GM23338 (cell line): ENCODE measurements around the gene CACNA2D3. TPM values are rescaled to one million over a fixed set of nuclear protein-coding genes. Genes with fewer than 3 reads are reported as not detected.

Experiments used
- ATAC-seq: fragments of 200-7000 bp; cut with Tn5 transposase; 3 replicates; pipeline ENCODE4 v1.9.1; 2020
- DNase-seq: peaks from one replicate; pipeline ENCODE4 v3.0.0-alpha.2; 2015; ENCODE audit warnings: low spot score
- H2AFZ ChIP-seq: fragments of 200-600 bp; sonication (generic); 2 replicates; pipeline ENCODE4 v1.8.0; 2016; ENCODE audit warnings: antibody characterized with exemption, mild to moderate bottlenecking, moderate library complexity
- H3F3A ChIP-seq: fragments of 200-600 bp; sonication (generic); replicated peaks from 2 replicates; pipeline ENCODE4 v1.8.0; 2017; ENCODE audit warnings: antibody characterized with exemption, mixed run types, low read depth
- H3K27ac ChIP-seq: fragments of 200-600 bp; sonication (generic); 2 replicates; pipeline ENCODE4 v1.6.1; 2016; ENCODE audit warnings: low read depth
- H3K27me3 ChIP-seq: fragments of 200-600 bp; sonication (generic); 2 replicates; pipeline ENCODE4 v1.8.0; 2016; ENCODE audit warnings: mild to moderate bottlenecking, mixed run types, moderate library complexity; ENCODE audit not compliant: insufficient read depth
- H3K36me3 ChIP-seq: fragments of 200-600 bp; sonication (generic); 2 replicates; pipeline ENCODE4 v1.8.0; 2016; ENCODE audit warnings: mild to moderate bottlenecking; ENCODE audit not compliant: insufficient read depth
- H3K4me1 ChIP-seq: fragments of 200-600 bp; sonication (generic); 2 replicates; pipeline ENCODE4 v1.8.0; 2016; ENCODE audit warnings: mild to moderate bottlenecking, moderate library complexity; ENCODE audit not compliant: insufficient read depth
- H3K4me2 ChIP-seq: fragments of 200-600 bp; sonication (generic); 2 replicates; pipeline ENCODE4 v1.7.1; 2017; ENCODE audit warnings: mixed run types
- H3K4me3 ChIP-seq: fragments of 200-600 bp; sonication (generic); 2 replicates; pipeline ENCODE4 v1.6.1; 2016; ENCODE audit warnings: mixed run types
- H3K79me2 ChIP-seq: fragments of 200-600 bp; sonication (generic); replicated peaks from 2 replicates; pipeline ENCODE4 v1.8.0; 2017; ENCODE audit warnings: mild to moderate bottlenecking; ENCODE audit not compliant: insufficient read depth
- H3K9me2 ChIP-seq: fragments of 200-600 bp; sonication (generic); 2 replicates; pipeline ENCODE4 v1.8.0; 2017; ENCODE audit not compliant: insufficient read depth
- H4K20me1 ChIP-seq: fragments of 200-600 bp; sonication (generic); replicated peaks from 2 replicates; pipeline ENCODE4 v1.8.0; 2017; ENCODE audit warnings: mild to moderate bottlenecking; ENCODE audit not compliant: insufficient read depth
- H3K27ac Mint-ChIP-seq: 2 replicates; pipeline ENCODE4 v1.8.0; 2020; ENCODE audit warnings: inconsistent platforms, mild to moderate bottlenecking, moderate library complexity, mixed read lengths
- H3K27me3 Mint-ChIP-seq: 3 replicates; pipeline ENCODE4 v1.8.0; 2022; ENCODE audit warnings: low read depth, mild to moderate bottlenecking, moderate library complexity, mixed read lengths, inconsistent platforms; ENCODE audit not compliant: insufficient read depth, poor library complexity
- H3K36me3 Mint-ChIP-seq: 3 replicates; pipeline ENCODE4 v1.8.0; 2021; ENCODE audit warnings: low read depth, mild to moderate bottlenecking, inconsistent platforms, moderate library complexity, mixed read lengths
- H3K4me1 Mint-ChIP-seq: 3 replicates; pipeline ENCODE4 v1.8.0; 2020; ENCODE audit warnings: mild to moderate bottlenecking, inconsistent platforms, mixed read lengths
- H3K4me3 Mint-ChIP-seq: 3 replicates; pipeline ENCODE4 v1.8.0; 2021; ENCODE audit warnings: moderate library complexity, mild to moderate bottlenecking, inconsistent platforms, mixed read lengths
- H3K9me3 Mint-ChIP-seq: 3 replicates; pipeline ENCODE4 v1.8.0; 2020; ENCODE audit warnings: moderate library complexity, mild to moderate bottlenecking, inconsistent platforms, mixed read lengths
- EZH2 ChIP-seq: fragments of 200-600 bp; sonication (generic); IDR thresholded peaks from one replicate; pipeline ENCODE4 v1.8.0; 2017; ENCODE audit warnings: antibody characterized with exemption, mild to moderate bottlenecking, low read depth; ENCODE audit not compliant: unreplicated experiment
- EZH2phosphoT487 ChIP-seq: fragments of 200-600 bp; sonication (generic); IDR thresholded peaks from one replicate; pipeline ENCODE4 v1.8.1; 2018; ENCODE audit warnings: antibody characterized with exemption; ENCODE audit not compliant: unreplicated experiment
- NANOG ChIP-seq: IDR thresholded peaks from 2 replicates; pipeline ENCODE4 v1.6.1; 2016; ENCODE audit warnings: antibody characterized with exemption, borderline replicate concordance
- REST ChIP-seq: IDR thresholded peaks from one replicate; pipeline ENCODE4 v1.6.1; 2018; ENCODE audit warnings: antibody characterized with exemption; ENCODE audit not compliant: unreplicated experiment
- ZNF114 ChIP-seq: fragments of 250-450 bp; sonication (Bioruptor Pico); IDR thresholded peaks from 2 replicates; pipeline ENCODE4 v1.5.0; 2020; ENCODE audit warnings: mild to moderate bottlenecking, moderate library complexity
- ZNF331 ChIP-seq: fragments of 250-450 bp; sonication (Bioruptor Pico); IDR thresholded peaks from 2 replicates; pipeline ENCODE4 v1.5.0; 2020; ENCODE audit warnings: low read depth, mild to moderate bottlenecking, moderate library complexity
- ZNF462 ChIP-seq: fragments of 250-450 bp; sonication (Bioruptor Pico); IDR thresholded peaks from 2 replicates; pipeline ENCODE4 v1.5.0; 2020; ENCODE audit warnings: mild to moderate bottlenecking, moderate library complexity
- polyA plus RNA-seq: library from polyadenylated mRNA; unstranded; fragments of >200 nt; fragmentation: Nextera tagmentation; extraction: Ambion mirVana; gene quantifications from 2 replicates; pipeline ENCODE4 v1.2.1, GENCODE V29; 2016
- total RNA-seq: library from RNA; depleted of rRNA; stranded (reverse); fragments of >200 nt; shearing (Covaris generic); gene quantifications from 2 replicates; pipeline ENCODE4 v1.2.3, GENCODE V29; 2014

Gene CACNA2D3
- total and polyA plus RNA-seq, 2 experiments from 2014 or later: 2.2 to 2.3 TPM

- no peak overlapping the region for H3K27ac Mint-ChIP-seq
- Histone ChIP-seq H3F3A (no peaks in the 10 kb centered on the region), H3K79me2 (no peaks in the 10 kb centered on the region), H3K4me1 (0 out of 2 replicates have a peak, but pooled peaks cover 9% of the 10 kb centered on the region), H2AFZ (no peak overlapping the region), H3K36me3 (no peaks in the 10 kb centered on the region), H4K20me1 (no peaks in the 10 kb centered on the region), H3K9me2 (peaks cover 18% of the 10 kb centered on the region), H3K4me3 (no peak overlapping the region), H3K27me3 (no peaks in the 10 kb centered on the region), H3K4me2 (no peak overlapping the region), H3K27ac (no peak overlapping the region)
- DNase-seq (no peak), ATAC-seq (no peak)
- H3K36me3 Mint-ChIP-seq: no peaks in the 10 kb centered on the region
- no peaks in the 10 kb centered on the region for H3K27me3 Mint-ChIP-seq
- TF ChIP-seq EZH2phosphoT487: no peak
- no peak for TF ChIP-seq EZH2
- TF ChIP-seq ZNF114 (CRISPR knock-in tag): no peak
- no peak for TF ChIP-seq REST
- TF ChIP-seq ZNF331: no peak
- no peak for TF ChIP-seq ZNF462 (CRISPR knock-in tag)
- no peak for TF ChIP-seq NANOG
- H3K4me3 Mint-ChIP-seq: no peak overlapping the region
- no peaks in the 10 kb centered on the region for H3K9me3 Mint-ChIP-seq
- peaks cover 11% of the 10 kb centered on the region for H3K4me1 Mint-ChIP-seq
Measured at GRCh38 chr3:54165865-54166264, 43.5 kb downstream of the CACNA2D3 start.
